HEK293 (cell line): ENCODE measurements around the gene TATDN2.

Experiments used
- CTCF ChIA-PET: fragments of 350-600 bp; formaldehyde crosslinking; extraction: SDS; loops from one replicate; lab custom pipeline; 2021; ENCODE audit warnings: antibody characterized with exemption; lab: Yijun Ruan, JAX
- POLR2A ChIA-PET: fragments of 300-600 bp; formaldehyde crosslinking; extraction: SDS; loops from one replicate; lab custom pipeline; 2020; ENCODE audit warnings: antibody characterized with exemption, inconsistent platforms; lab: Yijun Ruan, JAX
- H3K27ac ChIP-seq: fragments of 200-500 bp; sonication (Bioruptor generic); 2 replicates; pipeline ENCODE4 v1.5.1; 2014; ENCODE audit warnings: low read depth, low read length, control low read depth, inconsistent platforms; ENCODE audit errors: extremely low read depth
- H3K36me3 ChIP-seq, 2 experiments: fragments of 200-500 bp in 1 of 2; sonication (Bioruptor generic) in 1 of 2; 1 replicate in 1 of 2; 2 replicates in 1 of 2; pipeline ENCODE4 v1.5.1; 2014 to 2017; ENCODE audit warnings: inconsistent platforms in 2 of 2, low read length in 2 of 2; ENCODE audit not compliant: control insufficient read depth in 2 of 2, insufficient read depth in 1 of 2
- H3K4me1 ChIP-seq: fragments of 200-500 bp; sonication (Bioruptor generic); 2 replicates; pipeline ENCODE4 v1.5.1; 2014; ENCODE audit warnings: mild to moderate bottlenecking, low read length, inconsistent platforms; ENCODE audit not compliant: control insufficient read depth, insufficient read depth
- H3K4me3 ChIP-seq: 2 replicates; pipeline ENCODE4 v1.5.1; 2011; ENCODE audit warnings: low read depth, mild to moderate bottlenecking, control low read depth, low read length, moderate library complexity
- H3K9me3 ChIP-seq: fragments of 200-500 bp; sonication (Bioruptor generic); 2 replicates; pipeline ENCODE4 v1.5.1; 2014; ENCODE audit warnings: low read depth, low read length, inconsistent platforms; ENCODE audit not compliant: control insufficient read depth, insufficient read depth
- EGR2 ChIP-seq: fragments of 450-650 bp; formaldehyde crosslinking; IDR thresholded peaks from 2 replicates; pipeline ENCODE4 v1.5.1; 2016; ENCODE audit warnings: low read depth, missing biosample characterization, missing genetic modification characterization
- KLF8 ChIP-seq: fragments of 450-650 bp; formaldehyde crosslinking; IDR thresholded peaks from 2 replicates; pipeline ENCODE4 v1.5.1; 2016; ENCODE audit warnings: missing biosample characterization, missing genetic modification characterization
- PRDM6 ChIP-seq: fragments of 450-650 bp; formaldehyde crosslinking; IDR thresholded peaks from 2 replicates; pipeline ENCODE4 v1.5.1; 2017; ENCODE audit warnings: missing biosample characterization, missing genetic modification characterization
- REPIN1 ChIP-seq: fragments of 450-650 bp; formaldehyde crosslinking; IDR thresholded peaks from 2 replicates; pipeline ENCODE4 v1.5.1; 2017; ENCODE audit warnings: missing biosample characterization, missing genetic modification characterization, low read depth
- REST ChIP-seq: fragments of 450-650 bp; formaldehyde crosslinking; IDR thresholded peaks from 2 replicates; pipeline ENCODE4 v1.5.1; 2016; ENCODE audit warnings: missing biosample characterization, missing genetic modification characterization
- ZBTB20 ChIP-seq: fragments of 450-650 bp; formaldehyde crosslinking; IDR thresholded peaks from 2 replicates; pipeline ENCODE4 v1.5.1; 2016; ENCODE audit warnings: missing biosample characterization, missing genetic modification characterization
- ZFHX2 ChIP-seq: fragments of 450-650 bp; formaldehyde crosslinking; conservative IDR thresholded peaks from 2 replicates; pipeline ENCODE4 v1.5.1; 2016; ENCODE audit warnings: missing biosample characterization, missing genetic modification characterization
- ZNF175 ChIP-seq: fragments of 450-650 bp; formaldehyde crosslinking; IDR thresholded peaks from 2 replicates; pipeline ENCODE4 v1.5.1; 2016; ENCODE audit warnings: missing biosample characterization, missing genetic modification characterization
- ZNF19 ChIP-seq: fragments of 450-650 bp; formaldehyde crosslinking; IDR thresholded peaks from 2 replicates; pipeline ENCODE4; 2016; ENCODE audit warnings: missing biosample characterization, missing genetic modification characterization, low read depth
- ZNF202 ChIP-seq: fragments of 450-650 bp; formaldehyde crosslinking; IDR thresholded peaks from 2 replicates; pipeline ENCODE4 v1.5.1; 2016; ENCODE audit warnings: missing biosample characterization, missing genetic modification characterization, borderline replicate concordance
- ZNF362 ChIP-seq: fragments of 450-650 bp; formaldehyde crosslinking; IDR thresholded peaks from 2 replicates; pipeline ENCODE4 v1.5.1; 2016; ENCODE audit warnings: missing biosample characterization, missing genetic modification characterization
- ZNF518A ChIP-seq: fragments of 450-650 bp; formaldehyde crosslinking; conservative IDR thresholded peaks from 2 replicates; pipeline ENCODE4 v1.5.1; 2016; ENCODE audit warnings: low read depth, missing biosample characterization, missing genetic modification characterization
- ZSCAN16 ChIP-seq: fragments of 450-650 bp; formaldehyde crosslinking; IDR thresholded peaks from 2 replicates; pipeline ENCODE4 v1.5.1; 2016; ENCODE audit warnings: missing biosample characterization, missing genetic modification characterization
- ZSCAN18 ChIP-seq: fragments of 450-650 bp; formaldehyde crosslinking; IDR thresholded peaks from 2 replicates; pipeline ENCODE4 v1.5.1; 2016; ENCODE audit warnings: missing biosample characterization, missing genetic modification characterization
- ZSCAN30 ChIP-seq: fragments of 450-650 bp; IDR thresholded peaks from 2 replicates; pipeline ENCODE4 v1.5.1; 2018; ENCODE audit warnings: missing biosample characterization, mild to moderate bottlenecking, missing genetic modification characterization, moderate library complexity

The TATDN2 gene

GRCh38 chr3:10288575-10288960 is 40.3 kb downstream of the TATDN2 start (continued):
- TF ChIP-seq PRDM6 (tag by site-specific recombination) (no peak), ZNF202 (tag by site-specific recombination) (no peak), REPIN1 (tag by site-specific recombination) (no peak), ZSCAN30 (tag by site-specific recombination) (no peak), ZNF518A (tag by site-specific recombination) (no peak), ZSCAN18 (tag by site-specific recombination) (no peak), ZNF19 (tag by site-specific recombination) (no peak), ZBTB20 (tag by site-specific recombination) (no peak), ZNF362 (tag by site-specific recombination) (no peak)
- TF ChIP-seq, all 188 proteins: peak for 0

GRCh38 chr3:10289077-10289476 is 40.8 kb downstream of the TATDN2 start:
- POLR2A ChIA-PET: interaction anchor here (1.9 kb wide), 1 partner anchor 41 kb away, joined by 5 read pairs; the partner anchor contains the start of gene TATDN2
- no peaks in the 10 kb centered on the region for H3K9me3 ChIP-seq
- TF ChIP-seq ZFHX2 (tag by site-specific recombination): peak; percentile 77
- TF ChIP-seq ZNF518A (tag by site-specific recombination): no peak
- no peak for TF ChIP-seq KLF8 (tag by site-specific recombination)
- no peak for TF ChIP-seq ZNF175 (tag by site-specific recombination)
- TF ChIP-seq REST (tag by site-specific recombination): no peak
- TF ChIP-seq ZSCAN16 (tag by site-specific recombination): no peak
- peak; percentile 91 for TF ChIP-seq EGR2 (tag by site-specific recombination)
- H3K4me3 ChIP-seq: no peak overlapping the region
- CTCF ChIA-PET: interaction anchor here (0.6 kb wide), 1 partner anchor 34 kb away, joined by 3 read pairs; no protein-coding TSS in a partner anchor
- H3K27ac ChIP-seq: no peak overlapping the region
- H3K36me3 ChIP-seq: peaks cover 3 to 79% of the 10 kb centered on the region in 2 experiments; a peak in 1 of 3 replicates
- H3K4me1 ChIP-seq: peaks cover 7% of the 10 kb centered on the region; the same call in 1 of the 2 replicates
